ENCODE data around the gene MRPS30.

Gene MRPS30

GRCh38 chr5:44847206-44847852 lies 38.6 kb downstream of the MRPS30 start:
- Histone ChIP-seq H3K27ac (replicated peaks) (no peak overlapping the region), H3K27me3 (ENCODE audit: insufficient read depth, poor library complexity, severe bottlenecking) (no peaks in the 10 kb centered on the region), H3K4me3 (replicated peaks; ENCODE audit: insufficient read depth, low read length) (no peak overlapping the region)
- no peak for DNase-seq (ENCODE audit: low read depth in 1 of 2, low spot score in 1 of 2)
- TF ChIP-seq REST (IDR thresholded peaks at IDR 0.05; ENCODE audit: insufficient replicate concordance, low read depth) (no peak), GABPA (IDR thresholded peaks at IDR 0.05; ENCODE audit: low read depth) (no peak), CTCF (IDR thresholded peaks at IDR 0.05; ENCODE audit: insufficient read depth, low read length) (no peak), POLR2AphosphoS5 (IDR thresholded peaks at IDR 0.05; ENCODE audit: low read depth) (no peak), SPI1 (IDR thresholded peaks at IDR 0.05; ENCODE audit: borderline replicate concordance, low read depth) (no peak)

- no peak for DNase-seq (ENCODE audit: low read depth in 1 of 2, low spot score in 1 of 2)
- no peak for TF ChIP-seq POLR2AphosphoS5 (IDR thresholded peaks at IDR 0.05; ENCODE audit: low read depth)
- no peak for TF ChIP-seq CTCF (IDR thresholded peaks at IDR 0.05; ENCODE audit: insufficient read depth, low read length)
- TF ChIP-seq SPI1 (IDR thresholded peaks at IDR 0.05; ENCODE audit: borderline replicate concordance, low read depth), result no peak
- TF ChIP-seq REST (IDR thresholded peaks at IDR 0.05; ENCODE audit: insufficient replicate concordance, low read depth), result no peak
- peaks cover 4% of the 10 kb centered on the region for H3K27me3 ChIP-seq (ENCODE audit: insufficient read depth, poor library complexity, severe bottlenecking)
- H3K4me3 ChIP-seq (replicated peaks; ENCODE audit: insufficient read depth, low read length), result no peak overlapping the region
- H3K27ac ChIP-seq (replicated peaks), result no peak overlapping the region
These were observed 51.5 kb downstream of the MRPS30 start for GRCh38 chr5:44860267-44860666.

GRCh38 chr5:44862808-44863207 lies 54.1 kb downstream of the MRPS30 start:
- TF ChIP-seq SPI1 (IDR thresholded peaks at IDR 0.05; ENCODE audit: borderline replicate concordance, low read depth) (no peak), REST (IDR thresholded peaks at IDR 0.05; ENCODE audit: insufficient replicate concordance, low read depth) (no peak), POLR2AphosphoS5 (IDR thresholded peaks at IDR 0.05; ENCODE audit: low read depth) (no peak), GABPA (IDR thresholded peaks at IDR 0.05; ENCODE audit: low read depth) (no peak), CTCF (IDR thresholded peaks at IDR 0.05; ENCODE audit: insufficient read depth, low read length) (no peak)
- Histone ChIP-seq H3K4me3 (replicated peaks; ENCODE audit: insufficient read depth, low read length) (no peak overlapping the region), H3K27me3 (ENCODE audit: insufficient read depth, poor library complexity, severe bottlenecking) (peaks cover 4% of the 10 kb centered on the region), H3K27ac (replicated peaks) (no peak overlapping the region)
- no peak for DNase-seq (ENCODE audit: low read depth in 1 of 2, low spot score in 1 of 2)

Measured in HL-60 (cell line).